HG02840 (cell line): ENCODE data around the gene KCNG3.

Experiments used
- ATAC-seq: cut with Tn5 transposase; IDR thresholded peaks from one replicate; pipeline ENCODE4 v1.9.1; 2021; ENCODE audit warnings: mild to moderate bottlenecking, moderate library complexity, moderate number of reproducible peaks; ENCODE audit not compliant: unreplicated experiment, low FRiP score

Gene KCNG3, protein sequence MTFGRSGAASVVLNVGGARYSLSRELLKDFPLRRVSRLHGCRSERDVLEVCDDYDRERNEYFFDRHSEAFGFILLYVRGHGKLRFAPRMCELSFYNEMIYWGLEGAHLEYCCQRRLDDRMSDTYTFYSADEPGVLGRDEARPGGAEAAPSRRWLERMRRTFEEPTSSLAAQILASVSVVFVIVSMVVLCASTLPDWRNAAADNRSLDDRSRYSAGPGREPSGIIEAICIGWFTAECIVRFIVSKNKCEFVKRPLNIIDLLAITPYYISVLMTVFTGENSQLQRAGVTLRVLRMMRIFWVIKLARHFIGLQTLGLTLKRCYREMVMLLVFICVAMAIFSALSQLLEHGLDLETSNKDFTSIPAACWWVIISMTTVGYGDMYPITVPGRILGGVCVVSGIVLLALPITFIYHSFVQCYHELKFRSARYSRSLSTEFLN

DNA sequence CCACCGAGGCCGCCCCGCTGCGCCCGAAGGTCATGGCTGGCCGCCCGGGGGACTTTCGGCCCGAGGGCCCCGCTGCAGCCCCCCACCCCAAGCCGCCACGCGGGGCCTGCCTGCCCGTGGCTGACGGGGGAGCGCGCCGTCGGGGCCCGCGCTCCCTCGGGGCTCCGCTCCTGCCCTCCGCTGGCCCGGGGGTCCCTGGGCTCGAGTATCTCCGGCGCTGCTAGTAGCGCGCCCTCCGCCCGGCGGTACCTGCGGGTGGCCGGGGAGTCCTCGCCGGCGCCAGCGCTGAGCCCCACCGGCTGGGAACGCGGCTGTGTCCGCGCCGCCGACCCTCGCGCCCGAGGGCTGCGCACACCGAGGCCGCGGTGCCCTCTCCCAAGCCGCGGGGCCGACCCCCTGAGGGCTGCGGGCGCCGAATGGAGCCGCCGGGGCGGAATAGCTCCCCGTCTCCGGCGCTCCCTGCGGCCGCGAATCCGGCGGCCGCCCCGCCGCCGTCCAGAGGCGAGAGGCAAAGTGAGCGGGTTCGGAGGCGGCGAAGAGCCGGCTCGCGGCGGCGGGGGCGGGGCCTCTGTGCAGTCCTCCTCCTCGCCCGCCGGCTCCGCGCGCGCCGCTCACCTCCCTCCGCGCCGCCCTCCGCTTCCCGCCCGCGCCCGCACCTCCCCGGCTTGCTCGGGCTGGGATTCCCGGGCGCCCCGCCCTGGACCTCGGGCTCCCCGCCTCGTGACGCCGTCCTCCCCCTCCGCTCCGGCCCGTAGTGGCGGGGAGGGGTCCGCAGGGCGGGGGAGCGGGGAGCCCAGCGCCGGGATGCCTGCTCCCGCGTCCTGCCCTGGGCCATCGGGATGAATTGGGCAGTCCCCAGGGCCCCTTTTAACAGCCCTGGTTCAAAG, at the start of gene KCNG3:
Gene KCNG3, minus strand, starts transcription at position 515 of the 887 bp plus-strand sequence. Its CDS starts 481 bp downstream, at position 34.
- no peak for ATAC-seq

- ATAC-seq, result no peak
Measured at GRCh38 chr2:42542871-42543270, 49.1 kb upstream of the KCNG3 start.

GRCh38 chr2:42537493-42537892, 43.7 kb upstream of the KCNG3 start:
- ATAC-seq, result no peak

GRCh38 chr2:42532397-42532796, 38.6 kb upstream of the KCNG3 start:
- no peak for ATAC-seq

DNA sequence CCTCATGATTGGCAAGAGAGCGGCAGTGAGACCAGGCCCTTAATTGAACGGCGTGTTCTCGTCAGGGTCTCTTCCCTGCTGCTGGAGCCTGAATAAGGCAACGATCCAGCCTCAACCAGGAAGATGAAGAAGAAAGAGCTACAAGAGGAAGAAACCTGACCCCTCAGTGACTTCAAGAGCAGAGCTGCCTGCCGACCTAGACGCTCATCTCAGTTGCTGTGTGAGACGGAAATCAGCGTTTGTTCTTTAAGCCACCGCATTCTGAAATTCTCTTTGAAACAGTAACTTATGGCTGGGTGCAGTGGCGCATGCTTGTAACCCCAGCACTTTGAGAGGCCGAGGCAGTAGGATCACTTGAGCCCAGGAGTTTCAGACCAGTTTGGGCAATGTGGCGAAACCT, 29.6 kb upstream of the KCNG3 start:
- ATAC-seq, result no peak

DNA sequence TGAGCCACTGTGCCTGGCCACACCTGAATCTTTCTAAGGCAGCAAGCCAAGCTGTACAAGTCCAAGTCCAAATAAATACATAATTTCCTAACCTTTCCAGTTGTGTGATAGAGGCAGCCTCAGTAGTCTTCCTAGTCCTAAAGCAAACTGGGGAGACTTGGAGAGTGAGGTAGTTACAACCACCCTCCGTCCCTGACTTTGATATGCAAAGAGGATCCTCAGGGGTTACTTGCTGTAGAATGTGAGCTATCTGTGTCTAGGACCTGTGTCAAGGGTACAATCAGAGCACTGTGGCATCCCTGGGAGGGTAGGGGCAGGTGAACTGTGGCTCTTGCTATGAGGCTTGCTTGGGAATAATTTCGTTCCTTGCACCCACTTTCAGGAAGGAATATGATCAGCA, 28.3 kb upstream of the KCNG3 start:
- no peak for ATAC-seq

- no peak for ATAC-seq
Measured at GRCh38 chr2:42519624-42520023, 25.8 kb upstream of the KCNG3 start.

- no peak for ATAC-seq
Measured at GRCh38 chr2:42516418-42516901, 22.7 kb upstream of the KCNG3 start.

DNA sequence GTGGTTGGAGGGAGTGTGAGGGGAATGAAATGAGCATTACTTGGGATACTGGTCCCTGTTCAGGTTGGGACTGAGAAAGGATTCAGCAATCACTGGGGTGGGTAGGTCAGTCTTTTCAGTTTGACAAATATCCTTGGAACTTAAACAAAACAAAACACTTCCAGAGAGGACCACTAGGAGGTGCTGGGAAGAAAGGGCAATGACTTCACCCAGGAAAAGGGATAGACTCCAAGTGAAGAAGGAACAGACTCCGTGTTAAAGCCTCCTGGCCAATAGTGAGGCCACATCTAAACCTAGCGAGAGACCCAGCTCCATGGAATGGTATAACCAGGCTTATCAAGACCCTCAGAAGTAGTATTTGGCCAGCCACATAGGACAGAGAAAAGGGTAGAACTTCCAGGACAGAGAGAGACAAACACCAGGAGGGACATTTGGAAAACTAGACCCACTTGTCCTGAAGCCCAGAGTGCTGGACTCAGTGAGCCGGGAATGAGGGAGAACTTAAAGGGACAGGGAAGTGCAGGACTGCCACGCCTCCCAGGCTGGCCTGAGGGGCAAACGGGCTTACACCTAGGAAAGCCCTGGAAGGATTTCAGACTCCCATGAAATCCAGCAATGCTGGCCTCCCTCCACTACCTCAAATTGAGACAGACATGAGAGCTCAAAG, 19.6 kb upstream of the KCNG3 start:
- ATAC-seq, result no peak

GRCh38 chr2:42510608-42511243, 16.9 kb upstream of the KCNG3 start:
- no peak for ATAC-seq

DNA sequence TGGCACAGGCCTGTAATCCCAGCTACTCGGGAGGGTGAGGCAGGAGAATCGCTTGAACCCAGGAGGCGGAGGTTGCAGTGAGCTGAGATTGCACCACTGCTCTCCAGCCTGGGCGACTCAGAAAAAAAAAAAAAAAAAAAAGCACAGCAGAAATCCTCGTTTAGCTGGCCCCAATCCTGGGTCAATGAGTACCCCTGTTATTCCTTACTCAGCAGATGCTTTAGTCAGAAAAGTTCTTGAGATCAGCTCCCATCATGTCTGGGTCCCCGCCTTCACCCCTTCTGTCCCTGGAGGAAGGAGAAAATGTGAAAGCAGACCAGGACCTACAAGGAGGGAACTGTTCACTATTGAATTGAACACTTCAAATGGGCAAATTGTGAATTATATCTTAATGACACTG, 16.4 kb upstream of the KCNG3 start:
- ATAC-seq, result no peak

DNA sequence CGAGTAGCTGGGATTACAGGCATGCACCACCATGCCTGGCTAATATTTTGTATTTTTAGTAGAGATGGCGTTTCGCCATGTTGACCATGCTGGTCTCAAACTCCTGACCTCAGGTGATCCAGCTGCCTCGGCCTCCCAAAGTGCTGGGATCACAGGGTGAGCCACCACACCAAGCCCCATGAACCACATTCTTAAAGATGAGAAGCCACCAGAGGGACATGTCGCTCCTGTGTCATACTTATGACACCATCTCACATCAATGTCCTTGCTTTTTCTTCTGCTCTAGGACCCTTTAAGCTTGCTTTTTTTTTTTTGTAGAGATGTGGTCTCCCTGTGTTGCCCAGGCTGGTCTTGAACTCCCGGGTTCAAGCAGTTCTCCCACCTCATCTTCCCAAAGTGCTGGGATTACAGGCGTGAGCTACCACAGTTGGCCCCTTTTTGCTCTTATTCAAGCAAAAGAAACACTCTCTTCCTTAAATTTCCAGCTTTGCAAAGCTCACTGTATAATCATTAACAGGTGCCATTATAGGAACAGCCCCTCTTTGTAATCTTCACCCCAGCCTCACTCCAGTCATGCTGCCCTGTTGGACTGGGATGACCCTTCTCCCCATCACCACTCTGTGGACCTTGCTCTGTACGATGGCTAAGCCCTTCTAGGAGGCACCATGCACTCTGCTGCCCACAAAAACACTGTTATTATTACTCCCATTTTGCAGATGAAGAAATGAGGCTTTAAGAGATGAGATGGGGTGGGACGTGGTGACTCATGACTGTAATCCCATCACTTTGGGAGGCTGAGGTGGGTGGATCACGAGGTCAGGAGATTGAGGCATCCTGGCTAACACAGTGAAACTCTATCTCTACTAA, 10.8 kb upstream of the KCNG3 start:
- no peak for ATAC-seq

GRCh38 chr2:42503291-42503690, 9.5 kb upstream of the KCNG3 start:
- no peak for ATAC-seq

DNA sequence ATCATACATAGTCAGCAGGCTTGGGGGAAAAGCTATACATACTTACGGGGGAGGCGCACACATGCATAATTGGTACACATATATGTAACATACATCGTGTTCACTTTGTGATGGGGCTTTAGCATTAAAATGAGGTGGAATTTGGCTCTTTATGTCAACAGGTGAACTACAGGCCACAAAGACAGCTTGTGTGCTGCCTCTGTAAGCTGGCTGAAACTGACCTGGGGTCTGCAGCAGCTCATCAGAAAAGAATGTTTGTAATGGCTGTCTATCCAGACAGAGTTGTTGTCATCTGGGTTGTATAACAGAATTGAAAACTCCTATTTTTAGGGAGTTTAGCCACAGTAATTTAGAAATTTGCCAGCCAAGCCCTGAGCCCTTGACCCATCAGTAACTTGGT, 4.7 kb upstream of the KCNG3 start:
- no peak for ATAC-seq

- ATAC-seq, result no peak
Measured at GRCh38 chr2:42495611-42496010, 1.8 kb upstream of the KCNG3 start.

DNA sequence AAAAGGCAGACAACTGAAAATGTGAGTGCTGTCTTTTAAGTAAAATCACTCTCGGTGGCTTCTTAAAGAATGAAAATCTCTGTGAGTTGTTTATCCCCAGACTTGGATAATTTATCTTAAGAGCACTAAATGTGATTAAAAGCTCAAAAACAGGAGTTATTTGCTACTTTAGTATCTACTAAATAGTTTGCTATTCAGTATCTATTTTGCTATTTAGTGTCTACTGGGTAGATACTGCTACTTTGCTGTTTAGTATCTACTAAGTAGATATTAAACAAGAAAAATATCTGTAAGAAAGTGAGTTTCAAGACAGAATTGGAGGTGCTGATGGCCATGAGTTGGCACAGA, 1.4 kb upstream of the KCNG3 start:
- no peak for ATAC-seq

DNA sequence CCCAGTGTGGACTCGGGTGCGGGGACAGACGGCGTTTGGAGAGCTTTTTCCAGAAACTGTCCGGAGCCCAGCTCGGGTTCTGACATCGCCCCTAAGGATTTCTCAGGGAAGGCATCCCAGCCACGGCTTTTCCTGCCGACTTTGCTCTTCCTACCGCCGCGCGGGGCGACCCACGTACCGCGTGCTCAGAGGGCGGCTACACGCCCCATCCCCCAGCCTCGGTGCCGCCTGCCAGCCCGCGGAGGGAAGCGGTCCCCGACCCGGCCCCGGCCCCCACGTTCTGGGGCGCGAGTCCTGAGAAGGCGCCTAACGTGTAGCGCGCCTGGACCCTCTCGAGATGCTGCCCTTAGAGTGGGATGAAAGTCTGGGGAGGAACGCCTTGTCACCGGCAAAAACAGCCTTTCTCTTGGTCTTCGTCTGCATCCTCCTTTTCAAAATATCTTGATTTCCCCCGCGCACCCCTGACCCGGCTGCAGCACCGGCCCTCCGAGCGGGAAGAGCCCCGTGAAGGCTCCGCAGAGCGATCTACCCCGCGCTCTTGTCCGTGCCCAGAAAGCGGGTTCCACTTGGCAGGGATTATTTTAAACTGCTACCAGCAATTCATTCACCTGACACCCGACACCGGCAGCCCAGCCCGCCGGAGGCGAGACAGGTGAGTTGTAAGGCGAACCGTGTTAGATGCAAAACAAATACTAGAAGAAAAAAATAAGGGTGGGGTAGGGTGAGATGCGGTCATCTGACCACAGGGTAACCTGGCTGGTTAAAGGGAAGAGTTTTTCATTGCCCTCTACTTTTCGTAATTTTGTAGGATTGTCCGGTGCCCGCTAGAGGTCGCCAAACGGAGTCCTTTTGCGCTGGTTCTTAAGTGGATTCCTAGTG, 812 bp upstream of the KCNG3 start:
- no peak for ATAC-seq

- no peak for ATAC-seq
Measured at GRCh38 chr2:42492691-42493467, 903 bp downstream of the KCNG3 start.
